GM12878 (cell line): ENCODE results near the gene P2RX7. TPM values are rescaled to one million over a fixed set of nuclear protein-coding genes. Genes with fewer than 3 reads are reported as not detected.

Source experiments
- ATAC-seq: fragments of 200-7000 bp; cut with Tn5 transposase; 3 replicates; pipeline ENCODE4 v1.9.1; 2020; ENCODE audit warnings: mild to moderate bottlenecking, moderate library complexity
- BruUV-seq: library from RNA; stranded (reverse); fragments of 400-500 nt; replicated peaks from 2 replicates; lab custom pipeline; 2021; lab: Mats Ljungman, UMichigan
- CTCF ChIA-PET: fragments of 300-600 bp; sonication (Branson Sonifier 250); formaldehyde crosslinking; extraction: SDS; loops from one replicate; lab custom pipeline; 2021; ENCODE audit warnings: inconsistent platforms; lab: Yijun Ruan, JAX
- POLR2A ChIA-PET: fragments of 350-600 bp; formaldehyde crosslinking; extraction: SDS; loops from one replicate; lab custom pipeline; 2021; ENCODE audit warnings: inconsistent platforms; lab: Charles Lee
- RAD21 ChIA-PET: fragments of 300-600 bp; sonication (Branson Sonifier 250); formaldehyde crosslinking; loops from one replicate; lab custom pipeline; 2023; ENCODE audit warnings: antibody characterized with exemption; ENCODE audit not compliant: unreplicated experiment; lab: Charles Lee
- SMC1A ChIA-PET: fragments of 300-600 bp; sonication (Branson Sonifier 250); formaldehyde crosslinking; loops from one replicate; lab custom pipeline; 2023; ENCODE audit not compliant: unreplicated experiment, uncharacterized antibody; lab: Charles Lee
- DNase-seq: peaks from one replicate; pipeline ENCODE4 v3.0.0-alpha.2; 2011; ENCODE audit warnings: low read depth, low spot score
- FAIRE-seq: peaks from 3 replicates; lab custom pipeline; 2011; peaks lifted over from hg19 to GRCh38; lab: Jason Lieb, UNC
- H2AFZ ChIP-seq: 2 replicates; pipeline ENCODE4 v1.6.0; 2011; ENCODE audit warnings: low read depth, low read length, control low read depth; ENCODE audit not compliant: control insufficient read depth
- H3K27ac ChIP-seq: 2 replicates; pipeline ENCODE4 v1.5.1; 2011; ENCODE audit warnings: control low read depth; ENCODE audit not compliant: control insufficient read depth, insufficient read depth
- H3K27me3 ChIP-seq, 2 experiments: replicated peaks in 1 of 2; 2 replicates each; pipeline versions ENCODE4 v1.6.0 to v1.6.1; 2011; ENCODE audit warnings: low read length in 1 of 2; ENCODE audit not compliant: control insufficient read depth in 2 of 2, insufficient read depth in 2 of 2
- H3K36me3 ChIP-seq, 2 experiments: 2 replicates each; pipeline ENCODE4 v1.5.1; 2011; ENCODE audit warnings: low read length in 1 of 2; ENCODE audit not compliant: control insufficient read depth in 2 of 2, insufficient read depth in 2 of 2
- H3K4me1 ChIP-seq: 2 replicates; pipeline ENCODE4 v1.6.1; 2011; ENCODE audit warnings: mild to moderate bottlenecking, low read length, moderate library complexity, mixed read lengths; ENCODE audit not compliant: control insufficient read depth, insufficient read depth
- H3K4me2 ChIP-seq: 2 replicates; pipeline ENCODE4 v1.6.0; 2011; ENCODE audit warnings: control low read depth; ENCODE audit not compliant: control insufficient read depth, insufficient read depth
- H3K4me3 ChIP-seq: fragments of 200-600 bp; sonication (generic); 2 replicates; pipeline ENCODE4 v1.5.1; 2016
- H3K79me2 ChIP-seq: 2 replicates; pipeline ENCODE4 v1.6.0; 2011; ENCODE audit warnings: low read length; ENCODE audit not compliant: control insufficient read depth, insufficient read depth
- H3K9ac ChIP-seq: 2 replicates; pipeline ENCODE4 v1.8.0; 2011; ENCODE audit warnings: low read length, control low read depth, mixed read lengths; ENCODE audit not compliant: control insufficient read depth, insufficient read depth
- H3K9me3 ChIP-seq: replicated peaks from 3 replicates; pipeline ENCODE4 v1.5.1; 2011; ENCODE audit warnings: mild to moderate bottlenecking, low read length; ENCODE audit not compliant: control insufficient read depth, insufficient read depth
- H4K20me1 ChIP-seq: 2 replicates; pipeline ENCODE4 v1.6.0; 2011; ENCODE audit not compliant: control insufficient read depth, insufficient read depth
- ASH2L ChIP-seq: fragments of 300-600, 200-600 bp; sonication (generic); IDR thresholded peaks from 2 replicates; pipeline ENCODE4 v1.6.1; 2017; ENCODE audit warnings: low read depth, mild to moderate bottlenecking, borderline replicate concordance
- BHLHE40 ChIP-seq, 2 experiments: fragments of 450-650 bp in 1 of 2; IDR thresholded peaks; 2 replicates each; pipeline ENCODE4 v1.6.1; 2011 to 2017; ENCODE audit warnings: low read depth in 2 of 2, borderline replicate concordance in 1 of 2, improper control_type of control experiment in 1 of 2, low read length in 1 of 2, mild to moderate bottlenecking in 1 of 2
- NRF1 ChIP-seq: conservative IDR thresholded peaks from 2 replicates; pipeline ENCODE4 v1.6.1; 2011; ENCODE audit warnings: mild to moderate bottlenecking, low read depth, low read length, improper control_type of control experiment
- REST ChIP-seq: IDR thresholded peaks from 2 replicates; pipeline ENCODE4 v1.6.1; 2012; ENCODE audit warnings: mild to moderate bottlenecking, low read depth, low read length
- WGBS: methylation state at CpG from one replicate; pipeline ENCODE4 v1.1.6; 2016; ENCODE audit warnings: low lambda C conversion rate; ENCODE audit not compliant: insufficient replicate concordance, insufficient coverage; ENCODE audit errors: missing lambda C conversion rate; 5-methylcytosine and 5-hydroxymethylcytosine counted together
- in situ Hi-C: fragments of 300-500 bp; cut with MboI; formaldehyde crosslinking; loops from 9 replicates; pipeline ENCODE4 v1.14.3; 2018; ENCODE audit warnings: mixed read lengths
- intact Hi-C: fragments of 100-400 bp; cut with micrococcal nuclease; formaldehyde crosslinking; loops from one replicate; pipeline ENCODE4 v1.14.2; 2022; ENCODE audit not compliant: unreplicated experiment
- polyA plus RNA-seq, 11 experiments: library from polyadenylated mRNA; depleted of rRNA in 4 of 11; unstranded in 6 of 11; stranded (reverse) in 5 of 11; fragments of >200 nt; fragmentation: Nextera tagmentation in 4 of 11; fragmentation: Illumina TruSeq in 1 of 11; extraction: Ambion mirVana in 4 of 11; extraction: Trizol in 1 of 11; gene quantifications; 1 replicate in 1 of 11; 2 replicates in 10 of 11; pipeline versions ENCODE4 v1.2.1 to v1.2.3, GENCODE V29; 2011 to 2016; ENCODE audit warnings: inconsistent platforms in 2 of 11, missing spikeins in 2 of 11, low read depth in 1 of 11
- total RNA-seq, 4 experiments: library from RNA; depleted of rRNA in 3 of 4; stranded (reverse); fragments of >200 nt in 3 of 4; fragmentation: Illumina TruSeq in 1 of 4; extraction: Trizol in 1 of 4; gene quantifications; 2 replicates each; pipeline versions ENCODE4 v1.2.1 to v1.2.3, GENCODE V29; 2013 to 2021
- TF ChIP-seq, protein P1 (sequence below): fragments of 450-650 bp; IDR thresholded peaks from 2 replicates; pipeline ENCODE4 v1.6.1; 2017; ENCODE audit warnings: antibody characterized with exemption, mild to moderate bottlenecking, moderate library complexity
- TF ChIP-seq, protein P2 (sequence below): fragments of 450-650 bp; IDR thresholded peaks from 2 replicates; pipeline ENCODE4 v1.6.1; 2014; ENCODE audit warnings: mild to moderate bottlenecking

The P2RX7 gene
- total and polyA plus RNA-seq, 10 of the 15 experiments (the other 5 are each of a cell fraction or from before 2014, with no cell fraction given): 0.74 to 2.6 (median 1.5) TPM

DNA sequence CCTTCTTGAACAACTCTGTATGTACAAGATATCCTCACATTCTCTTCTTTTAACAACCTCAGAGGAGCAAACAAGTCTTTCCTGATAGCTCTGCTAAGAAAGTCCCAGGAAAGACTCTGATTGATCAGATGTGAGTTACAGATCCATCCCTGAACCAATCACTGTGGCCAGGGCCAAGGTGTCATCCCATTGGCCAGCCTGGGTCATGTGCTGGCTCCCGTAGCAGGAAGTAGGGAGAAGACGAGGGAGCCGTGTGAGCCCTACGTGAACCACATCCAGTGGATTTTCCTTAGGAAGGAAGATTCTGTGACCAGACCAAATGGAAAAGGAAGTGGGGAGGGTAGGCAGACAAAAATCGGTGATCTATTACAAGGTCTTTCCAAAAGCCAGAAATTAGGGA is 5.6 kb downstream of the P2RX7 start (continued):
- TF ChIP-seq, protein P1, sequence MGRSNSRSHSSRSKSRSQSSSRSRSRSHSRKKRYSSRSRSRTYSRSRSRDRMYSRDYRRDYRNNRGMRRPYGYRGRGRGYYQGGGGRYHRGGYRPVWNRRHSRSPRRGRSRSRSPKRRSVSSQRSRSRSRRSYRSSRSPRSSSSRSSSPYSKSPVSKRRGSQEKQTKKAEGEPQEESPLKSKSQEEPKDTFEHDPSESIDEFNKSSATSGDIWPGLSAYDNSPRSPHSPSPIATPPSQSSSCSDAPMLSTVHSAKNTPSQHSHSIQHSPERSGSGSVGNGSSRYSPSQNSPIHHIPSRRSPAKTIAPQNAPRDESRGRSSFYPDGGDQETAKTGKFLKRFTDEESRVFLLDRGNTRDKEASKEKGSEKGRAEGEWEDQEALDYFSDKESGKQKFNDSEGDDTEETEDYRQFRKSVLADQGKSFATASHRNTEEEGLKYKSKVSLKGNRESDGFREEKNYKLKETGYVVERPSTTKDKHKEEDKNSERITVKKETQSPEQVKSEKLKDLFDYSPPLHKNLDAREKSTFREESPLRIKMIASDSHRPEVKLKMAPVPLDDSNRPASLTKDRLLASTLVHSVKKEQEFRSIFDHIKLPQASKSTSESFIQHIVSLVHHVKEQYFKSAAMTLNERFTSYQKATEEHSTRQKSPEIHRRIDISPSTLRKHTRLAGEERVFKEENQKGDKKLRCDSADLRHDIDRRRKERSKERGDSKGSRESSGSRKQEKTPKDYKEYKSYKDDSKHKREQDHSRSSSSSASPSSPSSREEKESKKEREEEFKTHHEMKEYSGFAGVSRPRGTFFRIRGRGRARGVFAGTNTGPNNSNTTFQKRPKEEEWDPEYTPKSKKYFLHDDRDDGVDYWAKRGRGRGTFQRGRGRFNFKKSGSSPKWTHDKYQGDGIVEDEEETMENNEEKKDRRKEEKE: no peak
- TF ChIP-seq, protein P2, sequence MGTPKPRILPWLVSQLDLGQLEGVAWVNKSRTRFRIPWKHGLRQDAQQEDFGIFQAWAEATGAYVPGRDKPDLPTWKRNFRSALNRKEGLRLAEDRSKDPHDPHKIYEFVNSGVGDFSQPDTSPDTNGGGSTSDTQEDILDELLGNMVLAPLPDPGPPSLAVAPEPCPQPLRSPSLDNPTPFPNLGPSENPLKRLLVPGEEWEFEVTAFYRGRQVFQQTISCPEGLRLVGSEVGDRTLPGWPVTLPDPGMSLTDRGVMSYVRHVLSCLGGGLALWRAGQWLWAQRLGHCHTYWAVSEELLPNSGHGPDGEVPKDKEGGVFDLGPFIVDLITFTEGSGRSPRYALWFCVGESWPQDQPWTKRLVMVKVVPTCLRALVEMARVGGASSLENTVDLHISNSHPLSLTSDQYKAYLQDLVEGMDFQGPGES: no peak

DNA sequence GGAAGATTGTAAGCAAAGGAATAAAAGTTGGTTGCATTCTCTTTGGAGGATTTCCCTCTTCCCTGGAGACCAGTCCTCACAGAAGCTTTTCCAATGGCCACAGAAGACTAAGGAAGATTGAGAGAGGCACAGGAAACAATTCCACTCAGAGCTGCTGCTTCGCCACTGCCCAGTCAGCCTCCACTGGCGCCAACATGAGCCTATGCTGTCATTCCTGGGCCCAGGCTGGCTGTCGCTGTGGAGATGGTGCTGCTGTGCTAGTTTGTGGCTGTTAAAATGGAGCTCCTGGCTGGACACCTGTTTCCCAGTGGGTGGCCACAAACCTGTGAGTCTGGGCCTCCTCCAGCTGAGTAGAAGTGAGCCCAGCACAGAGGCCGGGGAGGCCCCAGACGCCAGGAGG is 6.6 kb downstream of the P2RX7 start:
- intact Hi-C loops (no loop called here), in situ Hi-C loops (no loop called here)
- no TSS peak for BruUV-seq
- RAD21 ChIA-PET: no interaction called here
- 88% methylated on average over 5 of the region's 5 CpGs for WGBS
- Histone ChIP-seq H3K9me3 (no peaks in the 10 kb centered on the region; the same call in 2 of the 3 replicates), H2AFZ (no peak overlapping the region), H3K36me3 (no peaks in the 10 kb centered on the region), H3K4me1 (peaks cover 15% of the 10 kb centered on the region), H3K27me3 (no peaks in the 10 kb centered on the region), H4K20me1 (no peaks in the 10 kb centered on the region), H3K79me2 (no peaks in the 10 kb centered on the region), H3K4me2 (no peak overlapping the region), H3K27ac (no peak overlapping the region), H3K4me3 (no peak overlapping the region), H3K9ac (no peak overlapping the region)
- POLR2A ChIA-PET: interaction anchor here (0.6 kb wide), 1 partner anchor 10 kb away, joined by 10 read pairs; no protein-coding TSS in a partner anchor
- no peak for ATAC-seq
- SMC1A ChIA-PET: interaction anchor here (0.9 to 1.9 kb wide), 2 partner anchors 8 to 31 kb away, joined by 3 to 7 read pairs; no protein-coding TSS in a partner anchor
- no peak for TF ChIP-seq NRF1
- no peak for TF ChIP-seq ASH2L
- no peak for TF ChIP-seq BHLHE40 (IDR thresholded peaks at IDR 0.05; ENCODE audit: borderline replicate concordance in 1 of 2, low read depth in 2 of 2, low read length in 1 of 2)
- no peak for TF ChIP-seq REST
- CTCF ChIA-PET: interaction anchor here (1.1 kb wide), 1 partner anchor 58 kb away, joined by 3 read pairs; no protein-coding TSS in a partner anchor
- DNase-seq: no peak
- FAIRE-seq: no peak
